A549 treated with GW870086 at 1 μM for 4 hours (cell line): ENCODE results near the gene PTPN20. TPM values are rescaled to one million over a fixed set of nuclear protein-coding genes. Genes with fewer than 3 reads are reported as not detected.

Experiments
- total RNA-seq: library from RNA; stranded (reverse); fragments of 200-300 nt; extraction: Qiagen RNA extraction; gene quantifications from 5 replicates; pipeline ENCODE4 v1.2.3, GENCODE V29; 2022; ENCODE audit warnings: low read depth

Gene PTPN20, protein sequence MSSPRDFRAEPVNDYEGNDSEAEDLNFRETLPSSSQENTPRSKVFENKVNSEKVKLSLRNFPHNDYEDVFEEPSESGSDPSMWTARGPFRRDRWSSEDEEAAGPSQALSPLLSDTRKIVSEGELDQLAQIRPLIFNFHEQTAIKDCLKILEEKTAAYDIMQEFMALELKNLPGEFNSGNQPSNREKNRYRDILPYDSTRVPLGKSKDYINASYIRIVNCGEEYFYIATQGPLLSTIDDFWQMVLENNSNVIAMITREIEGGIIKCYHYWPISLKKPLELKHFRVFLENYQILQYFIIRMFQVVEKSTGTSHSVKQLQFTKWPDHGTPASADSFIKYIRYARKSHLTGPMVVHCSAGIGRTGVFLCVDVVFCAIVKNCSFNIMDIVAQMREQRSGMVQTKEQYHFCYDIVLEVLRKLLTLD
- total RNA-seq: 3.7 to 4.7 TPM (median 4.1 TPM) in 5 replicates

DNA sequence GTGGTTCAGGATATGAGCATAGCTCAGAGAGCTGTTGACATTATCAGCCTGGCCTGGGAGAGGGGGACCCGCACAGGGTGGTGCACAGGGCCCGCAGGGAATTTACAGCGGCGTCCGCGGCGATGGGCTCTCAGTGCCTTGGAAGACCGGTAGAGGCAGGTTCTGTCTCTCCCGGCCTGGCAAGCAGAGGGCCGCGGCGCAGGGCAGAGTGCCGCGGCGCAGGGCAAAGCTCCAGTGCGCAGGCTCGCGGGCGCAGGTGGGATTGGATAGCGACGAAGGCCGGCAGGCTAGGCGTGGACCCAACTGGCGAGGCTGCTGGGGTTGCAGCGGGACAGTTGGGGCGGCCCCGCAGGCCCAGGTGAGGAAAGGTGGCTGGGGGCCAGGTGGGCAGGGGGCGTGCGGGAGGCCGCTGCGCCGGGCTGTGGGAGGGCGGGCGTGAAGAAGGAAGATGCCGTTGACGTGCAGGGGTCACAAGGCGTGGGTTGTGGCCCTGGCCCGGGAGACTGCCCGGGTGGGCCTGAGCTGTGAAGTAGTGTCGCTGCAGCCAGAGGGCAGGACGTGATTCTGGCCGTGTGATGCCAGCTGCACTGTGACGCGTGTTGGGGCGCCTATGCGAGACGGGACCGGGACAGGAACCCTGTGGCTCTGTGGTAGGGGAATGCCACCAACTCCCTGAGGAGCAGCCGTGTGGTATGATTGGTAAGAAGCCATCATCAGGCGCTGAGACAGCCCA, at the start of gene PTPN20:
TSS of gene PTPN20 (plus strand) at position 285 of the 733 bp plus-strand sequence. CDS start 21,072 bp downstream, outside the sequence.

